SK-N-DZ (cell line): ENCODE data around the gene MROH7.

Source experiments
- DNase-seq: peaks from one replicate; pipeline ENCODE4 v3.0.0-alpha.2; 2015; ENCODE audit warnings: low spot score

MROH7 gene

DNA sequence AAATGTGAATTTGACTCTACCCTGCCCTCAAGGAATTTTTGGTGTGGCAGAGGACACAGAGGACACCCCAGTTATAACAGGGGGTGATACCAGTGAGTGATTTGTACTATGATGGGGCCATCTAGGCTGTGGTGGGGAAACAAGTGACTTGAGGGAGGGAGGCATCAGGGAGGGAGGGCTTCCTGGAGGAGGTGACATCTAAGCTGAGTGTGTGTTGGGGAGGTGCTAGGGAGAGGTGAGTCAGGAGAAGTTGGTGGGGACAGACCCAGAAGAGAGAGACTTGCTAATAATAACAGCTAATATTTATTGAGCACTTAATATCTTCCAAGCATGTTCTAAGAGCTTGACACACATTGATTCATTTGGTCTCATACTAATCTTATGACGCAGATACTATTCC lies 54.2 kb downstream of the MROH7 start:
- no peak for DNase-seq

DNA sequence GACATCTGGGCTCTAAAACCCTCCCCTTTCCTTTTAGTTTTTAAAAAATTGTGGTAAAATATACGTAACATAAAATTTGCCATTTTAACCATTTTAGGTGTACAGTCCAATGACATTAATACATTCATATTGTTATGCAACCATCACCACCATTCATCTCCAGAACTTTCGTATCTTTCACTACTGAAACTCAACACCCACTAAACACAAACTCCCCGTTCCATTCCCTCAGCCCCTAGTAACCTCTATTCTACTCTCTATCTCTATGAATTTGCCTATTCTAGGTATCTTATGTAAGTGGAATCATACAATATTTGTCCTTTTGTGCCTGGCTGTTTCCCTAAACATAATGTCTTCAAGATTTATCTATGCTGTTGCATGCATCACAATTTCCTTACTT lies 54.7 kb downstream of the MROH7 start:
- no peak for DNase-seq

DNA sequence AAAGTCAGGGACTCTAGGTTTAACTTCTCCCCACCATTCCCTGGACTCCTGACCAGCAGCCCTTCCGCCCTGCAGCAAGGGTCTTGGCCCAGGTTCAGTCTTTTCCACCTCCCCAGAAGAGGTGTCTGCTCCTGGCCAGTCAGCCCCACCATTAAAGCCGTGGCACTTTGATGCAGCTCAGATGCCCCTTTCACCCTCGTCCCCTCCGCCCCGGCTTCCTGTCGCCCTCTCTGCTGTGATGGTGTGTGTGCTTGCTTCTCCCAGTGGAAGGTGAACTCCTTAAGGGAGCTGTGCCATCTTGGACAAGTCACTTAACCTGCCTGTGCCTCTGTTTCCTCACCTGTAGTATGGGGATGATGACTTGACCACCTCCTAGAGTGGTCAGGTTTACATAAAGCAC lies 56.3 kb downstream of the MROH7 start:
- no peak for DNase-seq

DNA sequence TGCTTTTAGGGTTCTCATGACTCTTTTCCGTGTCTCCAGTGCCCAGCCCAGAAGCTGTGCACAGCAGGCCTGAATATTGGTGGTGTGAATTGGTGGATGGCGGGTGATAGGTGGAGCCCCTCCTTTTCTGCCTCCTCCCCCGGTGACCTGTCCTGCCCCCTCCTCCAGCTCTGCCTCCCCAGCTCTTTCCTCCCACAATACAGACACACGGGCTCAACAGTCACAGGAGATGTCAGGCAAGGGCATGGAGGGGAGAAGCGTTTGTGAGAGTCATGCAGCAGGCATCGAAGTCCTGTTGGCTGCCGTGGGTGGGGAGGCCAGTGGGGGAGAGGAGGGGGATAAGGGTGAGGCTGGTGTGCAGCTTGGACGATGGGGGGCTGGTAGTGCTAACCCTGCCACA lies 56.8 kb downstream of the MROH7 start:
- DNase-seq, result no peak

DNA sequence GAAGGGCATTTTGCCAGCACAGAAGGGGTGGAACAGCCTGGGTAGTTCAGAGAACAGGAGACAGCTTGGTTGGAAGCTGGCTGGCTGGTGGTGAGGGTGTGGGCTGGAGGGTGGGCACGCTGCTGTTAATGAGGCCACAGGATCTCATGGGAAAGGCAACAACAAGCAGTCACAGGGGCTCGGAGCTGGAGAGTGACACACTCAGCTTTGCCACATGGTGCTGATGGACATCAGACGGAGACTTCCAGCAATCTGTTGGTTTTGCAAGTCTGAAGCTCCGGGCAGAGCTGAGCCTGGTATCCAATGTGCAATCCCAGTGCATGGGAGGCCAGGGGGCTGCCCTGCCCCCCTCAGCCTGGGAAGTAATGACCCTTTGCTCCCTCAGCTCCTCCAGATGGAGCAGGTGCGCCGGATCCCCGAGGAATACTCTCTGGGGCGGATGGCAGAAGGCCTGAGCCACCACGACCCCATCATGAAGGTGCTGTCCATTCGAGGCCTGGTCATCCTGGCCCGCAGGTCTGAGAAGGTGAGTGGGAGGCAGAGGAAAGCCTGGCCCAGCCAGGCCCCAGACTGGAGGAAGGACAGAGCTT lies 58.4 kb downstream of the MROH7 start:
- no peak for DNase-seq

DNA sequence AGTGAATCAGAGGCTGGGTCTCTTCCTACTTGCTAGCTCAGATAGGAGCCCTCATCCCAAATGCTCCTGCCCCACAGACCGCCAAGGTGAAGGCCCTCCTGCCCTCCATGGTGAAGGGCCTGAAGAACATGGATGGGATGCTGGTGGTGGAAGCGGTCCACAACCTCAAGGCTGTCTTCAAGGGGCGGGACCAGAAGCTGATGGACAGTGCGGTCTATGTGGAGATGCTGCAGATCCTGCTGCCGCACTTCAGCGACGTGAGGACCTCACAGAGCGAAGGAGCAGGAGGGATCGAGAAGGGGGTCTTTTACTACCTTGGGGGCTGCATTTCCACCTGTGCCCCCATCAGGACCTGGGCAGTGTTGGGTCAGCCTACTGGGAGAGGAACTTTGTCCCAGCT lies 59.5 kb downstream of the MROH7 start:
- no peak for DNase-seq

DNA sequence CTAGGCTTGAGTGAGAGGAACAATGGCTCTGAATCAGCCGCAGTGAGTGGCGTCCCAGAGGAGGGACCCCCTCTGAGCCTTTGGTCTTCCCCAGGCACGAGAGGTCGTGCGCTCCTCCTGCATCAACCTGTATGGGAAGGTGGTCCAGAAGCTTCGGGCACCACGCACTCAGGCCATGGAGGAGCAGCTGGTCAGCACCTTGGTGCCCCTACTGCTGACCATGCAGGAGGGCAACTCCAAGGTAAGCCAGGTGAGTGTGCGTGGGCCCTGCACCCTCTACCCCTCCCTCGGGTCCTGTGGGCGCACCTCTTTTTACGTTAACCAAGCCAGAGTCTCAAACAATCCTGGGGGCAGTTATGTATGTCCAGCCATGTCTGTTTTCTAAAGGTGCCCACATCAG lies 60.4 kb downstream of the MROH7 start:
- DNase-seq, result no peak

DNA sequence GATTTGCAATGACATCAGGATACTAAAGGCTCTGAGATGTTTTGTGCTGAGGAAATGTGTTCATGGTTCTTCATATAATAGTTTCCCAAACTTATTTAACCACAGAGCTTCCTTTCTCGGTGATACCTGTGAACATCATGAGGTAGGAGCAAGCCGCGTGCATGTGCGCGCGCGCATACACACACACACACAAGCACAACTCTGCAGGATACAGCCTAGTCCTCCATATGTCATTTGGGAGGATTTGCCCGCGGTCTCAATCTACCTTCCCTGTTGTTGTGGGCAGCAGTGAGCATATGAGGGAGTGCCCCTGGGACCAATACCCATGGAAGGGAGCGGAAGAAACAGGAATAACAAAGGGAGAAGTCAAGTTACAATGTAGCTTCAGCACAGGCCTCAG lies 61.9 kb downstream of the MROH7 start:
- no peak for DNase-seq

DNA sequence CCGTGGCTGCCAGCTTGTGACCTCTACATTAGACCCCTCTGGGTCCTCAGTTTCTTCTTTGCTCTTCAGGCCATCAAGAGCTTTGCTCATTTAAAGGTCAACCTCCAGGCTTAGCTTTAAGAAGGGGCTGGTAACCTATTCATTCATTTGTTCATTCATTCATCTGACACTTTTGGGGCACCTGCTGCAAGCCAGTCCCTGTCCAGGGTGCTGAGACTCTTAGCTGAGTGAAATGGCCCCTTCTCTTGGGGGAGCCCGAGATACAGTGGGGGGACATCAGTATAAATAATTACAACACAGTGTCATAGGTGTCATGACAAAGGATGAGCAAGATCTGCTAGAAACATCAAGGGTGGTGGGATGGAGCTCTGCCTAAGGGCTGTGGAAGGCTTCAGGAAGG lies 63.6 kb downstream of the MROH7 start:
- DNase-seq, result no peak

DNA sequence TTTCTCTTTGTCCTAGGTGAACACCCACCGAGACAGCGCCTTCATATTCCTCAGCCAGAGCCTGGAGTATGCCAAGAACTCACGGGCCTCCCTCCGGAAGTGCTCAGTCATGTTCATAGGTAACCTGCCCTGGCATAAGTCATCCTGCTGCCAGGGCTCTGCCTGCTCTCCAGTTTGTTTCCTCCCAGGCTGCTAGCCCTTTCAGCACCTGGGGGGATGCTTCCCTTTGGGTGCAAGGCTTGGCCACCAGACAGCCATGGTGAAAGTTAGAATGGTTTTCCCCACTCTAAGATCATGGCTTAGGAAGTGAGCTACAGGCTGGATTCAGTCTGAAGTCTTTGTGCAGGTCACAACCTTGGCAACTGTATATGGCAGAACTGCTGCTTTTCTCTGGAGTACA lies 64.8 kb downstream of the MROH7 start:
- DNase-seq, result no peak

DNA sequence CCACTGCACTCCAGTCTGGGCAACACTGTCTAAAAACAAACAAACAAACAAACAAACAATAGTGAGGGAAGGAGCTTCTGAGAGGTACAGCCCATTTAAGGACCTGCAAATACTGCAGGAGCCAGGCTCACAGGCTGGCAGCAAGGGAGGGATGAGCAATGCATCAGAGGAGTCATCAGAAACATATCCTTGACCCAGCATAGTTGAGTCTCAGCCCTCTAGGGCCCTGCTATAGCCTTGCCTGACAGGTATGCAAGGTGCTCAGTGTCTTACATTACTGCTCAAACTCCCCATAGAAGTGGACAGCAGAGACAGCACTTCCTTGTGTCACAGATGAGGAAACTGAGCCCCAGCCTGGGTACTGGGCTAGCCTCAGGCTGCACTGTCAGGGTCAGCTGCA lies 66.8 kb downstream of the MROH7 start:
- no peak for DNase-seq

DNA sequence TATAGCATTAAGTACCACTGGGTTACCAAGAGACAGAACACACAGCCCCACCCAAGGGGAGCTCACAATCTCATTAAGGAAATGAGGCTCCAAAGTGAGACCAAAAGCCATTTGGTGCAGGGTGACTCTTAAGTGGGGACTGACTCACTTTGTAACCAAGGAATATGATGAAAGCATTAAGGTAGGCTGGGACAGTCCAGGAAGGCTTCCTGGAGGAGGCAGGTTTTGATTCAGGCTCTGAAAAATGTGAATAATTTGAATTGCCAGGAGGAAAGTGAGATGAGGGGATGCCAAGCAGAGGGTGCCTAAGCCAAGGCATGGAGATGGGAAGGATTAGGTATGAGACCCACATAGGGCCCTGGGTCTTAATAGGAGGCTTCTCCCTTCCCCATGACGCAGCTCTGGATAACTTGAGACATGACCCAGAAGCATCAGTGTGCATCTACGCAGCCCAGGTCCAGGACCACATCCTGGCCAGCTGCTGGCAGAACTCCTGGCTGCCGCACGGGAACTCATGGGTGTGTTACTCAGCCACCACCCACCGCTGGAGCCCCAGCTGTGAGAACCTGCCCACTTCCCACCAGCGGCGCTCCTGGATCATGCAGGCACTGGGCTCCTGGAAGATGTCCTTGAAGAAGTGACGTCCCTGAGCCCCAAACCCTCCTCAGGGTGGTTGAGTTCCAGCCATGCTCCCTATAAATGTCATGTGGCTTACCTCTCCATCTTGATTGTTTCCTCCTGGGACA lies 68.1 kb downstream of the MROH7 start:
- no peak for DNase-seq

DNA sequence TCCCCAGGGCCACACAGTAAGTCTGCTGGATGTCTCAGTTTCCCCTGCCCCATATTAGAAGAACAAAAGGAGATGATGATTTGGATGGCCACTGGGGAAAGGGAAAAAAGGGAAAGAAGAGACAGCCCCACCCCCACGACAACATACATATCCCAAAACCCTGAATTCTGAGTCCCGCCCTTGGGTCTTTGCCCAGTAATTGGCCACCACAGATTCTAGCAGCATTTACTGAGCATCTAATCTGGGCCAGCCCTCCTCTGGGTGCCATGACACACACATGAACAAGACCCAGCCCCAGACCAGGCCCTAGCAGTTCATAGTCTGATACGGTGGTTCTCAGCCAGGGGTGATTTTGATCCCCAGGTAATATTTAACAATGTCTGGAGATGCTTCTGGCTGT lies 68.8 kb downstream of the MROH7 start:
- no peak for DNase-seq

DNA sequence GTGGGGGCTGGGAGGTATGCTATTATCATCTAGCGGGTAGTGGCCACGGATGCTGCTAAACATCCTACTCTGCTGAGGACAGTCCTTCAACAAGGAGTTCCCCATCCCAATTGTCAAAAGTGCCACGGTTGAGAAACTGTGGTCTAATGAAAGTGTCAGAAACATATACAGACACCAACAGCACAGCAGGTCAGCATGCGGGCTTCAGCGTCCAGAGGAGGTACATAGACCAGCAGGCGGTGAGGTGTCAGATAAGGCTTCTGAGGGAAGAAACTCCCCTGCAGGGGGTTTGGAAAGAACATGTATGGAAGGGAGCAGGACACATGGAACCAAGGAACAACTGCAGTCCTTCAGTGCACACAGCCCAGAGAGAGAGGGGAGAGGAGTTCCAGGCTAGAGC lies 69.3 kb downstream of the MROH7 start:
- DNase-seq, result no peak

DNA sequence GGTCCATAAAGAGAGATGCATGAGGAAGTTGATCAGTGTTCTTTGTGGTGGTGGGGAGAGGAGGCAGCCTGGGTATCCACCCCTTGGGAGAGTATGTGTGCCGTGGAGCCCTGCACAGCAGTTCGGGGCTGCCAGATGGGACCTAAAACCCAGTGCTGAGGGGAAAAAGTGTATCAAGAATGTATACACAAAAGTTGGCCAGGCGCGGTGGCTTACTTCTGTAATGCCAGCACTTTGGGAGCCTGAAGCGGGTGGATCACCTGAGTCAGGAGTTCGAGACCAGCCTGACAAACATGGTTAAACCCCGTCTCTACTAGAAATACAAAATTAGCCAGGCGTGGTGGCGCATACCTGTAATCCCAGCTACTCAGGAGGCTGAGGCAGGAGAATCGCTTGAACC lies 70.0 kb downstream of the MROH7 start:
- no peak for DNase-seq

DNA sequence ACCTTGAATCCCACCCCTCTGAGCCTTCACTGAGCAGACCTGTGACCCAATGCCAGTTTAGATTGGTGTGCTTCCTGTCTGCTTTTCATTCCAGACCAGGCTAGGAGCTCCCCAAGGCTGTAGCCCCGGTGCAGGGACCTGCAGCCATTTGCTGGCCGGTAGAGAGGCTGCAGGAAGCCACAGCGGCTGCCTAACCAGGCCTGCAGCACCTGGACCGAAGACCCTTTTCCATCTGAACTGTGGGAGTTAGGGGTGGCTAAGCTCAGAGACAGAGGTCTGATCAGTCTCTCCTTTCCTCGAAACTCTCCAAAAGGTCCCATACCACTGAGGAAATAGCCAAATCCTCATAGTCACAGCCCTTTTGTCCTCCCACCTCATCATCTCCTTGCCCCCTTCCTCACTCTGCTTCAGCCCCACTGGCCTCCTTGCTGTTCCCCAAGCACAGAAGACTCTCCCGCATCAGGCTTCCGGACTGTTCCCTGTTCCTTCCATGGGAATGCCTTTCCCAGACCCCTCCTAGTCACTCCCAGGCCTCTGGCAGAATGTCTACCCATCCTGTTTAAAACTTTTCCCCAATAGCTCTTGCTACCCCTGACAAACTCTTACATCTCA lies 73.4 kb downstream of the MROH7 start:
- no peak for DNase-seq

DNA sequence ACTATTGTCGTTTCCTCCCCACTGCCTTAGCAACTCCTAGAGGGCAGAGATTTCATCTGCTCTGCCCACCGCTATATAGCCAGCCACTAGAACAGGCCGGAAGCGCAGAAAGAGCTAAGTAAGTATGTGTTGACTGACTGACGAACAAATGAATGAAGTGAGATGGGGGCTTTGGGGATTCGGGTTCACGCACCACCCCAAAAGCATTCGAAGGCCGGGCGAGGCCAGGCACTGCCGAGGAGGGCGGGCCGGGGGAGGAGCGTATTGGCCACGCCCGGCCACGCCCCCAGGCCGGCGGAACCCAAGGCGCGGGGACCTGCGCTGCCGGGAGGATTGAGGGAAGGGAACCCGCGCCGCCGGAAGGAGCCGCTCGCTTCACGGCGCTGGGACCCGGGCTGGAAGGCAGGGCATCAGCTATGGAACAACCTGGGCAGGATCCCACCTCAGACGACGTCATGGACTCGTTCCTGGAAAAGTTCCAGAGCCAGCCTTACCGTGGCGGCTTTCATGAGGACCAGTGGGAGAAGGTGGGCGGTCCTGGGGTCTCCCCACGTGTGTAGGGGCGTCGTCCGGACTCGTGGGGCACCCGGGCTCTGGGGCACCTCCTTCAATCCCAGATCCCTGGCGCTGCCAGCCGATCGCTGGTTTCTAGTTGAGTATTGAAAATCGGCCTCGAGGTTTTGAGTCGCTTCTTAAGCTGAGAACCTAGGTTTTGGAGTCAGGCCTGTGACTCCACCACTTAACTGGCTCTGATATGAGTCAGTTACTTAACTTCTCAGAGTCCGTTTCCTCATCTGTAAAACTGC lies 74.1 kb downstream of the MROH7 start, which contains the start of gene TTC4:
Gene TTC4 (plus strand): TSS at position 369 of the 806 bp plus-strand sequence. CDS start 48 bp downstream, at position 417.
- DNase-seq, result peak; percentile 72

DNA sequence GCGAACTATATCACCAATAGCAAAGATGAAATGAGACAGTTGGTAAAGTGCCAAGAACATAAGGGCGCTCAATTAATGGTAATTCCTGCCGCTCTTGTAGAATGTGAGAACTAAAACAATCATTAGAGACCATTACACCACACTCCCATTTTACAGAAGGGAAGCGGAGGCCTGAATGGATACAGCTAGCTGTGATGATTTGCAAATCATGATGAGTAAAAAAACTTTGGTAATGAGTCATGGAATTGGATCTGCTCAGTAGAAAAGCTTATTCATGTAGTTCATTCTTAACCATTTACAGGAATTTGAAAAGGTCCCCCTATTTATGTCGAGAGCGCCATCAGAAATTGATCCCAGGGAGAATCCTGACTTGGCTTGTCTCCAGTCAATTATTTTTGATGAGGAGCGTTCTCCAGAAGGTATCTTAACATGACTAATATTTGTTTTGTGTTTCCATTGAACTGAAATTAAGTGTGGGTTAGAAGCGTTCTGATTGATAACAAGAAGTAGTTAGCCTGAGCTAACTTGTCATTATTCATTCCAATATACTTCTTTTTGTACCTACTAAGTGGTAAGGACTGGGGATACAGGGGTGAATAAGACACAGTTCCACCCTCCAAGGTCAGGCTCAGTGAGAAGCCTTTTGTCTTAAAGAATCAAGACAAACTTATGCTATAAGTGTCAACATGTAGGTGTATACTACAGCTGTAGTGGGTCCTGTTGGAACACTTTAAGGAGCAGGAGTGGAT lies 74.9 kb downstream of the MROH7 start:
- no peak for DNase-seq

DNA sequence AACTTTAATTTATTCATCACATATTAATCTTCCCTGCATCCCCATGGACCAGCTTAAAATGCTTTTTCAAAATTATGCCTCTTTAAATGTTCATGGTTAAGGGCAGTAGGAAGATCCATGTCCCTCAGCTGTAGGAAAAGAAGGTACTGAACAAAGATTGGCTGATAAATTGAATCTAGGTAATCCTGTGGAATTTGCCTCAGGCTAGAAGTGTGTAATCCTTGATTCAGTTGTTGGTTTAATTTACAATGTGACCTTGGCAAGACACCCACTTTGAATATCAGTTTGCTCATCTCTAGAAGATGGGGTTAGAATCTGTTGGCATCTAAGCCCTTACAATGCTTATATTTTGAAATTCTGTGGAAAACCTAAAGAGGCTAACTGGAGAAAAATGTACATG lies 80.1 kb downstream of the MROH7 start:
- no peak for DNase-seq

DNA sequence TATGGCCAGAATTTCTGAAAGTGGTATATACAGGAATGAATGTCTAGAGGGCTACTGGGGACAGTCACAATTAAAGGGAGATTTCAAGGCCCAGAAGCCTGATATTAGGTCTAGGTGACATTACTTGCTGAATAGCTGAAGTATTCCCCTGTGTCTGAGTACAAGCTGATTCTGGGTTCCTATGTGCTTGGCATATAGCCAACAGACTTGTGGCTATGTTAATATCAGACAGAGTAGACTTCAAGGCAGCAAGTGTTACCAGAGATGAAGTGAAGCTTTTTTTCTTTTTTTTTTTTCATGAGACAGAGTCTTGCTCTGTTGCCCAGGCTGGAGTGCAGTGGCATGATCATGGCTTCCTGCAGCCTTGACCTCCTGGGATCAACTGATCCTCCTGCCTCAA lies 82.4 kb downstream of the MROH7 start:
- no peak for DNase-seq

DNA sequence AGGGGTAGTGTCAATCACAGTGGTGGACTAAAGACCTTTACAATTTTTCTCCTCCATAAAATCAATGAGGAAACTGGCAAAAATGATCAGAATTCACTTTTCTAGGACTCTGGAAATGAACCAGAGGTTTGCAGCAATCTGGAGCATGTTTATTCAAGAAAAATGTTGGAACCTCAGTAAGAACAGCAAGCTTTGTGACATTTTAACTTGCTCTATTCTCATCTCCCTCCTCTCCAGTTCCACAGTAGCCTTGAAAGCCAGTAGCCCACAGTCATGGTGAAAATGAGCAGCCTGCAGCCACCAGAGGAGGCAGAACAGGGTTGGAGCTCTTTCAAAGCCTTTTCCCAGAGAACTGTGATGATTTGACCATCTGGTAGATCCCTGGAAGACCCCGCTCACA lies 83.2 kb downstream of the MROH7 start:
- DNase-seq, result no peak

DNA sequence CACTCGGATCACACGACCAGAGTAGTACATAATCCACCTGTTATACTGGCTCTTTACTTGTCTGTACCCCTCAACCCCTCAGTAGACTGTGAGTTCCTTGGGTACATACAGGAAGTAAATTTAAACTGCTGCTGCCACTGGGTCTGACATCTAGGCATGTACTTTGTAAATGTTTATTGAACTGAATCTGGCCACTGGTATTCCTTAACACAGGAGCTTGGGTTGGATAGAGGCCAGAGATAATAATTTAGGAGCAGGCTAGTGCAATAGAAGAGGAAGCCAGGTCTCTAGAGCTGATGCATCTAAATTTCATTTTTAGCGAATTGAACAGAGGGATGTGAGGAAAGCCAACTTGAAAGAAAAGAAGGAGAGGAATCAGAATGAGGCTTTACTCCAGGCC lies 86.4 kb downstream of the MROH7 start:
- no peak for DNase-seq
